B cell (primary cell): ENCODE data around the gene UMODL1. TPM values are rescaled to one million over a fixed set of nuclear protein-coding genes. Genes with fewer than 3 reads are reported as not detected.
A peak's percentile ranks its signal among the peaks of the same experiment; 100 is the strongest.

ENCODE experiments used
- ATAC-seq: fragments of 200-7000 bp; cut with Tn5 transposase; one replicate; pipeline ENCODE4 v1.10.0; 2021; ENCODE audit warnings: low read depth, mild to moderate bottlenecking, moderate number of reproducible peaks, moderate library complexity
- CTCF ChIA-PET: fragments of 350-600 bp; sonication (Branson Sonifier 250); formaldehyde crosslinking; loops from one replicate; lab custom pipeline; 2021; ENCODE audit warnings: antibody characterized with exemption, inconsistent platforms; lab: Charles Lee
- POLR2A ChIA-PET: fragments of 350-600 bp; sonication (Branson Sonifier 250); formaldehyde crosslinking; loops from one replicate; lab custom pipeline; 2021; ENCODE audit warnings: antibody characterized with exemption; lab: Charles Lee
- DNase-seq: peaks from one replicate; pipeline ENCODE4 v3.0.0; 2013
- H2AFZ ChIP-seq: 2 replicates; pipeline ENCODE4 v1.6.1; 2012; ENCODE audit warnings: mild to moderate bottlenecking, low read depth, low read length; ENCODE audit not compliant: insufficient read depth, poor library complexity, severe bottlenecking
- H3K27ac ChIP-seq, 2 donors: 1 replicate in 1 of 2; 2 replicates in 1 of 2; pipeline ENCODE4 v1.5.1; 2012 to 2013; ENCODE audit warnings: low read length in 2 of 2, mild to moderate bottlenecking in 2 of 2, moderate library complexity in 1 of 2
- H3K27me3 ChIP-seq, 4 experiments: fragments of 200-600 bp in 1 of 4; sonication (generic) in 1 of 4; replicated peaks in 1 of 4; 1 replicate in 2 of 4; 2 replicates in 2 of 4; pipeline versions ENCODE4 v1.6.1 to v1.7.0; 2013 to 2016; ENCODE audit warnings: low read length in 3 of 4, mild to moderate bottlenecking in 2 of 4, mixed read lengths in 1 of 4, moderate library complexity in 1 of 4; ENCODE audit not compliant: insufficient read depth in 4 of 4, control insufficient read depth in 3 of 4; ENCODE audit errors: control extremely low read depth in 1 of 4
- H3K36me3 ChIP-seq, 2 experiments: replicated peaks in 1 of 2; 1 replicate in 1 of 2; 2 replicates in 1 of 2; pipeline versions ENCODE4 v1.6.1 to v1.7.1; 2013; ENCODE audit warnings: low read length in 1 of 2; ENCODE audit not compliant: insufficient read depth in 2 of 2, control insufficient read depth in 1 of 2; ENCODE audit errors: control extremely low read depth in 1 of 2, extremely low read depth in 1 of 2
- H3K4me1 ChIP-seq, 2 donors: fragments of 200-600 bp in 1 of 2; sonication (generic) in 1 of 2; 1 replicate in 1 of 2; 2 replicates in 1 of 2; pipeline versions ENCODE4 v1.5.1 to v1.6.1; 2013 to 2017; ENCODE audit warnings: low read length in 2 of 2; ENCODE audit not compliant: control insufficient read depth in 2 of 2, insufficient read depth in 2 of 2
- H3K4me2 ChIP-seq: replicated peaks from 2 replicates; pipeline ENCODE3; 2012; ENCODE audit warnings: mild to moderate bottlenecking, low read depth, low read length; ENCODE audit not compliant: poor library complexity, severe bottlenecking
- H3K4me3 ChIP-seq, 5 experiments: fragments of 200-600 bp in 1 of 5; sonication (generic) in 1 of 5; 1 replicate in 3 of 5; 2 replicates in 2 of 5; pipeline versions ENCODE4 v1.5.1 to v1.7.0; 2011 to 2016; ENCODE audit warnings: low read length in 4 of 5, mild to moderate bottlenecking in 4 of 5, low read depth in 2 of 5, control low read depth in 1 of 5, moderate library complexity in 1 of 5; ENCODE audit not compliant: insufficient read depth in 1 of 5; ENCODE audit errors: control extremely low read depth in 1 of 5, extremely low read depth in 1 of 5
- H3K79me2 ChIP-seq: fragments of 200-600 bp; sonication (generic); one replicate; pipeline ENCODE4 v1.6.0; 2016; ENCODE audit warnings: low read length; ENCODE audit not compliant: control insufficient read depth, insufficient read depth
- H3K9ac ChIP-seq: fragments of 200-600 bp; sonication (generic); 2 replicates; pipeline ENCODE4 v1.6.1; 2017; ENCODE audit warnings: mild to moderate bottlenecking, low read length, moderate library complexity
- H3K9me3 ChIP-seq, 3 donors: one replicate each; pipeline versions ENCODE4 v1.6.1 to v1.7.1; 2013; ENCODE audit warnings: low read length in 2 of 3; ENCODE audit not compliant: control insufficient read depth in 2 of 3, insufficient read depth in 1 of 3; ENCODE audit errors: control extremely low read depth in 1 of 3
- H4K20me1 ChIP-seq: 2 replicates; pipeline ENCODE4 v1.6.0; 2012; ENCODE audit warnings: mild to moderate bottlenecking, low read length; ENCODE audit not compliant: insufficient read depth, control insufficient read depth, poor library complexity, severe bottlenecking
- H3K27ac Mint-ChIP-seq: one replicate; pipeline ENCODE4 v1.8.0; 2021; ENCODE audit warnings: mixed read lengths
- H3K27me3 Mint-ChIP-seq: one replicate; pipeline ENCODE4 v1.8.0; 2021; ENCODE audit warnings: mixed read lengths
- H3K4me1 Mint-ChIP-seq: one replicate; pipeline ENCODE4 v1.8.0; 2021; ENCODE audit warnings: mixed read lengths
- H3K4me3 Mint-ChIP-seq: one replicate; pipeline ENCODE4 v1.8.0; 2021; ENCODE audit warnings: mixed read lengths
- H3K9me3 Mint-ChIP-seq: one replicate; pipeline ENCODE4 v1.8.0; 2022; ENCODE audit warnings: mixed read lengths; ENCODE audit not compliant: insufficient read depth
- EZH2 ChIP-seq: IDR thresholded peaks from 2 replicates; pipeline ENCODE4 v1.6.1; 2012; ENCODE audit warnings: borderline replicate concordance, low read depth, mild to moderate bottlenecking, moderate library complexity, low read length; ENCODE audit not compliant: insufficient read depth, poor library complexity, severe bottlenecking
- WGBS: methylation state at CpG from one replicate; pipeline ENCODE4 v1.1.5; 2013; ENCODE audit warnings: missing lambda C conversion rate; ENCODE audit not compliant: insufficient coverage; 5-methylcytosine and 5-hydroxymethylcytosine counted together
- intact Hi-C: fragments of 100-400 bp; cut with micrococcal nuclease; formaldehyde crosslinking; loops from one replicate; pipeline ENCODE4 v1.10.0; 2022
- polyA plus RNA-seq: library from polyadenylated mRNA; depleted of rRNA; stranded (reverse); fragments of >200 nt; gene quantifications from 2 replicates; pipeline ENCODE4 v1.2.3, GENCODE V29; 2012
- total RNA-seq, 2 donors: library from RNA; stranded (reverse); fragments of 120-200 nt in 1 of 2; gene quantifications; 1 replicate in 1 of 2; 2 replicates in 1 of 2; pipeline versions ENCODE4 v1.2.3 to v1.2.4, GENCODE V29; 2013 to 2022
- TF ChIP-seq, protein P1 (sequence below): fragments of 200-600 bp; IDR thresholded peaks from one replicate; pipeline ENCODE4 v1.8.0; 2022; ENCODE audit warnings: antibody characterized with exemption, mild to moderate bottlenecking

UMODL1 gene
- total and polyA plus RNA-seq, 2 donors (not counting 1 experiment from before 2014, with no cell fraction given): 0.10 to 0.49 TPM

DNA sequence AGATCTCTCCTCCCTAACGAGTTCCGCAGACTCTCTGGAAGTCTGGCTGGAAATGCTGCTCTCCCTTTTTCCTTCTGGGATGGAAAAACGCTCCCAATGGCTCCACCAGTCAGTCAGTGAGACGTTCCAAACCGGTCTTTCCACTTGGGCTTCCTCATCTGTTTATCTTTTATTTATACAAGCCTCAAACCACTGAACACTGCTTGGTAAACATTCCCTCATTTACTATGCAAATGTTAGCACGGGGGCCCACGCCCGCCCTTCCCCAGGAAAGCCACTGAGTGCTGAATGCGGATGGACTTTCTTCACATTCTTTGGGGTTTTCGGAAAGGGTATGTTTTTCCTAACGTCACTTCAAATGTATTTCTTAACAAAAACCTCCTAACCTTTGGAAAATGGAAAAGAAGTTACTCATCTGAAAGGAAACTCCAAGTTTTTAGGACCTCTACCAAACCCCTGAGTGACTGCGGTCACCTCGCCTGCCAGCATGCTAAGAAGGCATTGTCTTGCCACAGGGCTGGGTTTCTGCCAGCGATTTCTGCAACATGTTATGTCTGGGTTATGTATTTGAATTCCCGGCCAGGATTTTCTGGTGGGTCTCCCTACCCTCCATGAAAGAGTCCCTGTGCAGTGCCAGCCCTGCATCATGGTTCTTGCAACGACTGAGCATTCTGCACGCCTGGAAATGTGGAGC lies 14.0 kb upstream of the UMODL1 start:
- H3K4me1 Mint-ChIP-seq: peaks cover 47% of the 10 kb centered on the region
- CTCF ChIA-PET: no interaction called here

More for the DNA sequence above, 14.0 kb upstream of the UMODL1 start:
- Histone ChIP-seq H3K36me3 (no peaks in the 10 kb centered on the region), H3K79me2 (no peaks in the 10 kb centered on the region), H4K20me1 (no peaks in the 10 kb centered on the region), H3K4me3 (no peak overlapping the region), H3K4me2 (no peak overlapping the region), H3K4me1 (peaks cover 28 to 48% of the 10 kb centered on the region in 2 donors), H3K27ac (no peak overlapping the region), H2AFZ (no peak overlapping the region), H3K9me3 (peaks cover 0 to 6% (median 0%) of the 10 kb centered on the region in 3 donors), H3K27me3 (no peaks in the 10 kb centered on the region), H3K9ac (no peak overlapping the region)
- DNase-seq (no peak), ATAC-seq (no peak)
- TF ChIP-seq, protein P1, sequence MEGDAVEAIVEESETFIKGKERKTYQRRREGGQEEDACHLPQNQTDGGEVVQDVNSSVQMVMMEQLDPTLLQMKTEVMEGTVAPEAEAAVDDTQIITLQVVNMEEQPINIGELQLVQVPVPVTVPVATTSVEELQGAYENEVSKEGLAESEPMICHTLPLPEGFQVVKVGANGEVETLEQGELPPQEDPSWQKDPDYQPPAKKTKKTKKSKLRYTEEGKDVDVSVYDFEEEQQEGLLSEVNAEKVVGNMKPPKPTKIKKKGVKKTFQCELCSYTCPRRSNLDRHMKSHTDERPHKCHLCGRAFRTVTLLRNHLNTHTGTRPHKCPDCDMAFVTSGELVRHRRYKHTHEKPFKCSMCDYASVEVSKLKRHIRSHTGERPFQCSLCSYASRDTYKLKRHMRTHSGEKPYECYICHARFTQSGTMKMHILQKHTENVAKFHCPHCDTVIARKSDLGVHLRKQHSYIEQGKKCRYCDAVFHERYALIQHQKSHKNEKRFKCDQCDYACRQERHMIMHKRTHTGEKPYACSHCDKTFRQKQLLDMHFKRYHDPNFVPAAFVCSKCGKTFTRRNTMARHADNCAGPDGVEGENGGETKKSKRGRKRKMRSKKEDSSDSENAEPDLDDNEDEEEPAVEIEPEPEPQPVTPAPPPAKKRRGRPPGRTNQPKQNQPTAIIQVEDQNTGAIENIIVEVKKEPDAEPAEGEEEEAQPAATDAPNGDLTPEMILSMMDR: no peak
- no peak for TF ChIP-seq EZH2
- H3K4me3 Mint-ChIP-seq: no peak overlapping the region
- H3K27me3 Mint-ChIP-seq: no peaks in the 10 kb centered on the region
- peak overlapping the region; percentile 53 for H3K27ac Mint-ChIP-seq
- intact Hi-C loops: no loop called here
- H3K9me3 Mint-ChIP-seq: no peaks in the 10 kb centered on the region
- POLR2A ChIA-PET: interaction anchor here (0.6 kb wide), 1 partner anchor 124 kb away, joined by 4 read pairs; no protein-coding TSS in a partner anchor
- WGBS: 68% methylated on average over 7 of the region's 17 CpGs
